Renal cortex interstitium (tissue), 11 donors: Measurements from ENCODE around the gene RBM24. TPM values are rescaled to one million over a fixed set of nuclear protein-coding genes. Genes with fewer than 3 reads are reported as not detected.
"Not testable (repeated sequence)": the region's sequence is repeated elsewhere in the genome, so short reads cannot be mapped to it uniquely, and the experiment has no call there.

Experiments
- DNase-seq, 11 donors: peaks; one replicate each; pipeline ENCODE4 v3.0.0-alpha.2; 2013; ENCODE audit warnings: low read depth in 9 of 11, low spot score in 4 of 11; ENCODE audit errors: extremely low read depth in 1 of 11
- polyA plus RNA-seq, 3 donors: library from polyadenylated mRNA; unstranded; fragments of 120-200 nt; gene quantifications; one replicate each; pipeline ENCODE4 v1.2.1, GENCODE V29; 2013; ENCODE audit not compliant: insufficient read length in 3 of 3

RBM24 gene
- polyA plus RNA-seq, 3 donors: 1.0 to 1.6 (median 1.1) TPM

DNA sequence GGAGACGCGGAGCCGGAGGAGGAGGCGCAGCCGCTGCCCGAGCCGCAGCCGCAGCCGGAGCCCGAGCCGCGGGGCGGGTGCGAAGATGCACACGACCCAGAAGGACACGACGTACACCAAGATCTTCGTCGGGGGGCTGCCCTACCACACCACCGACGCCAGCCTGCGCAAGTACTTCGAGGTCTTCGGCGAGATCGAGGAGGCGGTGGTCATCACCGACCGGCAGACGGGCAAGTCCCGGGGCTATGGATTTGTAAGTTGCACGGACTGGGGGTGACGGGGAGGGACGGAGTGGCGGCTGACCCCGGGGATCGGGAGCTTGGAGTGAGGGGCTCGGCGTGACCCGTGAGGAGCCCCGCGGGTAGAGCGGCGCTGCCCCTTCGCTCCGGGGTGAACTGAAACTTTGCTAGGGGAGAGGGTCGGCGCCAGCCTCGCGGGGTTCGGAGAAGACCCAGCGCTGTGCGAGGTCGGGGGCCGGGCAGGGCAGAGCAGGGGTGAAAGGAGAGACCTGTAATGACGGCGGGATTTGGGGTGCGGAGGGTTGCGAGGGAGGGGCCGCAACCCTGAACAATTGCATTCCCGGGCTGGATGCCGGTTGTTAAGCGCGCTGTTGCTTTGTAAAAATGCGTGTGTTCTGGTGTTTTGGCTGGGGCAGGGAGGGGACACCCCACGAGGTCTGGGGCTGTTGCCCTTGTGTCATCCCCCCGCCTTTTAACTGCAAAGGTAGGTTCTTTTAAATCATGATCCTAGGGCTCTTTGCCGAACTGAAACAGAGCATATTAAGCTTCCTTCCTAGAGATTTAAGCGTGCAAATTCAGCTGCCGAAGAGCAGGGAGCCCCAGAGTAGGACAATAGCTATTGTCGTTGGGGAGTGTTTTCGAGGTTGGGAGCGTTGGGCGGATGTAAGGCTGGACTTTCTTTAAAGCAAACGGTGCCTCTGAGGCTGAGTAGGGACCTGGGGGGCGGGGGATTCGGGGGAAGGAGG, 628 bp downstream of the RBM24 start:
- peak in 4 of 11 donors; percentile 11 to 18 (median 15) for DNase-seq

DNA sequence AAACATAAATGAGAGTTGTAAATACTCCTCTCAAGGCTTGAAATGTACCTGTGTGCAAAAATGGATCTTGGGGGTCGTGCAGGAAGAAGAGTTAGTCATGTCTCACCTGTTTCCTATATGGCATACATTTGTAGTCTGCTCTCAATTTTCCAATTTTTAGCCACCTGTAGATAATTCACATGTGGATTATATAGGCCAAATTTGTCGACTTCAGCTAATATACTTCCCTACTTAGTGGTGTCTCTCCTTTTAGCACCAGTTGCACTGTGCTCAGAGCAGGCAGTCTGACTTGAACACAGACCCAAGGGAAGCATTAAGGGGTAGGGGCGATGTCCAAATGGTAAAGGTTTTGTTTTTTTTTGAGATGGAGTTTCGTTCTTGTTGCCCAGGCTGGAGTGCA, 1.9 kb downstream of the RBM24 start:
- no peak for DNase-seq

DNA sequence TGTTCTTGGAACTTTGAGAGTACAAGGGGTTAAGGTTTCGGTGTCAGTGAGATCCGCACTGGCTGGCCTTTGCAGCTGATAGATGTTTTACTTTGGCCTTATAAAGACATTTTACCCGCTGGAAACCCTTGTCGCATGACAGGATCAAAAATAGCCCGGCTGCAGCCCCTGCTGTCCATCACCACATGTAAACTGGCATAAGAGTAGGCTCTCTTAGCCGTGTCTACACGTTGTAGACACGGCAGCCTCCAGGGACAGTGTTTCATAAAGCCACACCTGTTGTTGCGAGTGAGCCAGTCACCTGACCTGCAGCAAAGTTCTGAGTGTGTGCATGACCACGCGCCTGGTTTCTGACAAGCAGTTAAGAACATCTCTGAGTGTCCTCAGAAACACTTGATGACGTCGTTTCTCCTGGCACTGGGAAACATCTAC, 8.5 kb downstream of the RBM24 start:
- DNase-seq: no peak

DNA sequence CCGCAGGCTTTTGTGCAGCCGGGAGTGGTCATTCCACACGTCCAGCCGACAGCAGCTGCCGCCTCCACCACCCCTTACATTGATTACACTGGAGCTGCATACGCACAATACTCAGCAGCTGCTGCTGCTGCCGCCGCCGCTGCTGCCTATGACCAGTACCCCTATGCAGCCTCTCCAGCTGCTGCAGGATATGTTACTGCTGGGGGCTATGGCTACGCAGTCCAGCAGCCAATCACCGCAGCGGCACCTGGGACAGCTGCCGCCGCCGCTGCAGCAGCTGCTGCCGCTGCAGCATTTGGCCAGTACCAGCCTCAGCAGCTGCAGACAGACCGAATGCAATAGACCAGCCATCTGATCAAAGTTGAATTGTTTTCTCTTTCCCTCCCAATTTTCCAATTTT, 10.6 kb downstream of the RBM24 start:
- DNase-seq: no peak

DNA sequence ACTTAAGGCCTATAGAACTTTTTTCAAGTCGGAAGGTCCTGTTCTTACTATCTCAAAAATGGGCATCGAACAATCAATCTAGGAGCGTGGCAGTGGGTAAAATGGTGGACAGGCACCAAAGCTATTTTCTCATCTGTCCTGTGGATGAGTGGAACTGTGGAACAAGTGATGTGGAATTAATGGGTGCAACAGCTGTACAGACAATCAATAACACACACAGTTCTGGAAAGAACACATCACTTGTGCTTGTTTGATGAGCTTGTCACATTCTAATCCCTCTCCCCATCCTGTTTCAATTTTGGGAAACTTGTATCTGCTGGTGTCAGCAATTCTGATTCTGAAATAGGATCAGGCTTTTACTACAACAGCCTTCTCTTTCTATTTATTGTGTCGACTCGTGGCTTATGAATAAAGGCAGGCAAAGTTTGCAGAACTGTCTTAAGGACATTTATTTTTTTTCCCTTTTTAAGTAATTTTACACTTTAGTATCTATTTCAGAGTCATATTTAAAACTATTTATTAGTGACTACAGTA, 11.5 kb downstream of the RBM24 start:
- DNase-seq: no peak

DNA sequence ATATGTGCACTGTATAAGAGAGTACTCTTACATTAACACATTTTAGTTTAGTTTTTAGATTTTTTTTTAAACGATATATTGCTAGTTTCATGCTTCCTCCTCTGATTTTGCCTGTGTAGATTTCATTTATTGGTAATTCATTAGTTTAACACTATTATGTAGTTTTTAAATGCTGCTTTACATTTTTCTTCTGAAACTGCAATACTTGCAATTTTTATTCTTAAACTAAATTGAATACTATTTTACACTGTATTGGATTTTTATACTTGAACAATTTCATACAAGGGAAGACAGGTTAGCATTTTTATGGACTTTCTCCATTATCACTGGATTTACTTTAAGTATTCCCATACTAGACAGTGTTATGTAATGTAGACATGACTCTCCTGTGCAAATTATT, 12.2 kb downstream of the RBM24 start:
- DNase-seq: no peak

DNA sequence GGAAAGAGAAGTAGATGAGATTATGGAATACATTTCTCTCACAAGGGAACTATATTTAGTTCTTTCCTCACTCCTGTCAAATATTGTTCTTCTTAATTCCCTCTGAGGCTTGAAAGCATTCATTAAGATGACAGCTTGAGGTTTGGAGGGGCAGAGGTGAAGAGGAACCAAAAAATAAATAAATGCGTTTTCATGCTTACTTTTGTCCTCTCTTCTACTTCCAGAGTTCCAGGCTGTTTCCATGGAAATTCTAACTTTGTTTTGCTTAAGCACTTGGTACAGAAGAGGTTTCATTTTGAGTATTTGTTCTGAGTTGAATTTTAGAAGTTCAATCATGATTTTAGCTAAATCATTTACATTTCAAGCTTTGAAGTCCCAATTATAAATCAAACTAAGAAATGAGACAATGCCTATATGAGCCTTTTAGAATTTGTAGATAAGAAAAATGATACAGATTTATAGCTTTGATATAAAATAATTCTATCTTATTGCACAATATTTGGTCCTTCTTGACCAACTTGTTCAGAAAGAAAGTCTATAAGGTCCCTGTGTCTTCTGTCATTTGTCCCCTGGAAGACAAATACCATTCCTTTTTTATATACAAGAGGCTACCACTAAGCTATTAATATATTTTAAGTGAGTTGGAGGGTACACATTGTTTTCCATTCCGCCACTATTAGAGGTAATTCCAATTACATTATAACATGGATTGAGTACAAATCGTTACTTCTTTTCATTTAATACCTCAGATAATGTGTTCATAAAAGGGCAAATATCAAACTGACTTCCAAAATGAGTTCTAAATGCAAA, 16.3 kb downstream of the RBM24 start:
- DNase-seq: no peak

DNA sequence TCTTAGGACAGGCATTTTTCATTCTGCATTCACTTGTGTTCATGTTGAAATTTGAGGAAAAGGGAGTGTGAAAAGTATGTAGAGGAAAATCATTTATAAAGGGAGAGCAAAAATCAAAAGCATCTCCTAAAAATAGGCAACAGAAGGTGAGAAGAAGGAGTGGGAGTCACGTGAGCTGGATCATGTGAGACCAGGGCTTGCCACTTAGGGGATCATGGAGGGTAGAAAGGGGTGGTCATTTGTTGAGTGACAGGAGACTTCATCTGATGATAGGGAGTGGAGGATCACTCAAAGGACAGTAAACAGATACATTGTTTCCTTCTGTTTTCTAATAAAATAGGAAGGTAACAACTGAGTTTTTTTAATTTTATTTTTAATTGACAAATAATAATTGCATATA, 17.1 kb downstream of the RBM24 start:
- no peak for DNase-seq

DNA sequence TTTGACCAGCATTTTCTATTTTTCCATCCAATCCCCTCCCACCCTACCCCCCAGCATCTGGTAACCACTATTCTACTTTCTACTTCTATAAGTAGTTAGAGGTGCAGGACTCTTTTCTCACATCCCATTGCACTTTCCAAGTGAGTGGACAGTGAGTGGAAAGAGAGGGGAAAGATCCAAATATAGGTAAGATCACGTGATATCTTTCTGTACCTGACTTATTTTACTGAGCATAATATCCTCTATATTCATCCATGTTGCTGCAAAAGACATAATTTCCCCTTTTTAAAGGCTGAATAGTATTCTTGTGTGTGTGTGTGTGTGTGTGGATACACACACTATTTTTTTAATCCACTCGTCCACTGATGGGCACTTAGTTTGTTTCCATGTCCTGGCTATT, 18.1 kb downstream of the RBM24 start:
- no peak for DNase-seq

DNA sequence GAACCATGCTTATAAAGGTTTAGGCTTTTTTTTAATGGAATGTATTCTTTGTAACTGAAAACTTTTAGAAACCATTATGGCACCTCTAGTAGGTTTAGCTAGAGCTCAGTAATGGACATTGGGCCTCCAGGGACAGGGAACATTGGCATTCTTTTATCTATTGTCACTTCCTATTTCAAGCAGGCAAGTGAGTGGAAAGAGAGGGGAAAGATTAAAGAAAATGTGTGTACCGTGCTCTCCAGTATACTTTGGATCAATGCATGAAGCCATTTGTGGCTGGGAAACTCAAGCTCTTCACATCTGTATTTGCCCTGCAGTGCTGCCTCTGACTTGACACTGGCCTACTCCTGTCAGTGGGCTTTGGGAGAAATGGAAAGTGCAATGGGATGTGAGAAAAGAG, 18.6 kb downstream of the RBM24 start:
- no peak for DNase-seq

DNA sequence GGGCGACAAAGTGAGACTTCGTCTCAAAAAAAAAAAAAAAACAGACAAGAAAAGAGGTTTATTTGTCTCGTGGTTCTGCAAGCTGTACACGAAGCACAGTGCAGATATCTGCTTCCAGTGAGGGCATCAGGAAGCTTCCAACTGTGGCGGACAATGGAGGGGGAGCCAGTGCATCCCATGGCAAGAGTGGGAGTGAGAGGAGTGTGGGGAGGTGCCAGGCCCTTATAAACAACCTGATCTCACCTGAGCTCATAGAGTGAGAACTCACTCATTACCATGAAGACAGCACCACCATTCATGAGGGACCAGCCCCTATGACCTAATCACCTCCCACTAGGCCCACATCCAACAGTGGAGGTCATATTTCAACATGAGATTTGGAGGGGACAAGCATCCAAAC, 19.5 kb downstream of the RBM24 start:
- DNase-seq: no peak

DNA sequence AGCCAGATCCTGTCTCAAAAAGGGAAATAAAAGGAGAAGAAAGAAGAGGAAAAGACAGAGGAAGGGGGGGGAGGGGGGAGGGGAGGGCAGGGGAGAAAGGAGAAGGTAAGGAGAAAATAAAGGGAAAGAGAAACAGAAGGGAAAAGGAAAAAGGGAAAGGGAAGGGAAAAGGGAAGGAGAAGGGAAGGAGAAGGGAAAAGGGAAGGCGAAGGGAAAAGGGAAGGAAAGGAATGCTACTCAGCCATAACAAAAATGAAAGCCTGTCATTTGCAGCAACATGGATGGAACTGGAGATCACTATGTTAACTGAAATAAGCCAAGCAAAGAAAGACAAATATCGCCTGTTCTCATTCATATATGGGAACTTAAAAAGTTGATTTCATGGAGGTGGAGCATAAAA, 22.3 kb downstream of the RBM24 start:
- DNase-seq: no peak

DNA sequence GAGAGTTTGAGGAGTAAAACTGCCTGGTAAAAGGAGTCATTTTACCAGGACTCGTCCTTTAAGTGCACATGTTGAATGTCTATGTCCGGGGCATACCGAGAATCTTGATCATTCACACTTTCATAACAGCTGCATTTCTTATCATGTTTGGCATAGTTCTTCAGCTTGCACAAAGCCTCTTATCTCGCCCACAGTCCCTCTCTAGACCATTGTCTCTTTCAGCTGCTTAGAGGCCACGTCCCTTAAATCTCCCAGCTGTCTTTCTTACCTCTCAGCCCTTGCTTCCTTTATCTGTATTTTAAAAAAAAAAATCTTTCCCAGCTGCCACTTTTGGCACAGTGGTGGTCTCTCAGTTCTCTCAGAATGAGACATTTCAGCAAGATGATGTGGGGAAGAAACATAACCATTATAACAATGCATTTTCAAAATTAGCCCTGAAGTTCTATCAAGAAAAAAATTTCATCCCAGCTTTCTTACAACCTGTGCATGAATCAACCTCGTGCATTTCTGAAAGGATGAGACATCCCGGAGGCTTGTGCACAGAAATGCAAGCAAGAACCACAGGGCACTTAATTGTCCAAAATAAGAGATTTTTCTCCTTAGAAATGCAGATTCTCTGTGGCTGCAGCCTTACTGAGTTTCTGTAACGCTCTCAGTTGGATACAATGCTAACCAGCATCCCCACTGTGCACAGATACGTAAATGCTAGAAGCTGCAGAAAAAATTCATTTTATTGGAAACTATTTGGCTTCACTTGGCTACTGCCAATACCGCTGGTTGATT, 24.2 kb downstream of the RBM24 start:
- DNase-seq: no peak

DNA sequence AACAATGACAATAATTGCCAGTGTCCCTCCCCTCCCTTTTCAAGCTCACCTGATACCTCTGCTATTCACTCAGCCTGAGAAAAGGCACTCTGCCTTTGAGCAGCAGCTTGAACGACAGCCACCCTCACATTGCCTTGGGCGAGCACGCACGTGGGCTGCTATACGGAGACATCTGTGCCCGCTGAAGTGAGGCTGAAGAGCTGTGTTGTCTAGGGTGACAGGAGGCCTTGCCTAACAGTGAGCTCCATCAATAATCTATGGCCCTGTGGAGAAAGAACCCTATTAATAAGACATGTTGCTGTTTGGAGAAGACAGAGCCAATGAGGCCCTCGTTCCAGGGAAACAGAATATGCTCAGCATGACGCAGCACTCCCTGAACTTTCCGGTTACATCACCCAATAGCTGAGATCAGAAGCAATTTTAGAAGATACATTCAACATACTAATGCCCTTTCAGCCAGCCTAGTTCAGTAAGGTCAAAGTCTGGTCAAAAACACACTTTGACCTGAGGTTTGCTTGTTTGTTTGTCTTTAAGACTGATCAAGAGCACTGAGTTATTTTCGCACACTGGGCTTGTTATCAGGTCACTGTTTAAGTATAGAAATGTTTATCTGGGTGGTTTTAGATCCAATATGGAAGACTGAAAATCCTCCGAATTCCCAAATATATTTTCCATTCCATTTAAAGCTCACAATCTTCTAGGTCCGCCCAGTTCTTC, 30.6 kb downstream of the RBM24 start:
- DNase-seq: peak in 5 of 11 donors; percentile 2 to 18 (median 7)

DNA sequence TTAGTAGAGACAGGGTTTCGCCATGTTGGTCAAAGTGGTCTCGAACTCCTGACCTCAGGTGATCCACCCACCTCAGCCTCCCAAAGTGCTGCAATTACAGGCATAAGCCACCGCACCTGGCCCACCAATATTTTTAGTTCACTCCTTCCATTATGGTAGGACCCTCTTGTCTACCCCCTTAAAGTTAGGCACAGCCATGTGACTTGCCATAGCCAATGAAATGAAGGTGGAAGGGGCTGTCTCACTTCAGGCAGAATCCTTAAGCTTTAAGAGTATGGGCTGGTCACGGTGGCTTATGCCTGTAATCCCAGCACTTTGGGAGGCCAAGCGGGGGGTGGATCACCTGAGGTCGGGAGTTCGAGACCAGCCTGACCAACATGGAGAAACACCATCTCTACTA, 32.1 kb downstream of the RBM24 start:
- DNase-seq: not testable (repeated sequence)

DNA sequence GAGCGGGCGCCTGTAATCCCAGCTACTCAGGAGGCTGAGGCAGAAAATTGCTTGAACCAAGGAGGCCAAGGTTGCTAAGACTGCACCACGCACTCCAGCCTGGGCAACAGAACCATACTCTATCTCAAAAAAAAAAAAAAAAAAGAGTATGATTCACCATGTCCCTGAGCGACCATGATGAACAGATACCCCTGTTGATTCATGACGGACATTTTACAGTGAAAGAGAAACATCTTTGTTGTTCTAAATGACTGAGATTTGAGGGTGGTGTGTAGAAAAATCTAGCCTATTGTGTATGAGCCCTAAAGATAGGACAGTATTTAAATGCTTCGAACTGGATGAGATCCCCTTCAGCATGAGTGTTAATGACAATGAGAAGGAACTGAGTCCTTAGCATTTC, 32.8 kb downstream of the RBM24 start:
- no peak for DNase-seq

DNA sequence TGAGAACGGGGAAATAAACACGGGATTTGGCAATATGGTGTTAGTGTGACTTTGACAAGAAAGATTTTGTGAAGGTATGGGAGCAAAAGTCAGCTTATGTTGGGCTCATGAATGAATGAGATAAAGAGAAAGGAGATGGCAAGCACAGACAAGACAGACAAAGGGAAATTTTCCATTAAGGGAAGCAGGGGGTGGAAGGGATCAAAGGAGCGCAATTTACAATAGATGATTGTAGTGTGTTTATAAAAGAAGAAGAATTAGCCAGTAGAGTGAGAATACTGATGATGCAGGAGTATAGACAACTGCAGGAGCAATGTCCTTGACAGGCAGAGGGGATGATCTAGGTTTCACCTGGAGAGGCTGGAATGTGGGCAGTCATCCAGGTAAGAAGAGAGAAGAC, 34.1 kb downstream of the RBM24 start:
- DNase-seq: no peak

DNA sequence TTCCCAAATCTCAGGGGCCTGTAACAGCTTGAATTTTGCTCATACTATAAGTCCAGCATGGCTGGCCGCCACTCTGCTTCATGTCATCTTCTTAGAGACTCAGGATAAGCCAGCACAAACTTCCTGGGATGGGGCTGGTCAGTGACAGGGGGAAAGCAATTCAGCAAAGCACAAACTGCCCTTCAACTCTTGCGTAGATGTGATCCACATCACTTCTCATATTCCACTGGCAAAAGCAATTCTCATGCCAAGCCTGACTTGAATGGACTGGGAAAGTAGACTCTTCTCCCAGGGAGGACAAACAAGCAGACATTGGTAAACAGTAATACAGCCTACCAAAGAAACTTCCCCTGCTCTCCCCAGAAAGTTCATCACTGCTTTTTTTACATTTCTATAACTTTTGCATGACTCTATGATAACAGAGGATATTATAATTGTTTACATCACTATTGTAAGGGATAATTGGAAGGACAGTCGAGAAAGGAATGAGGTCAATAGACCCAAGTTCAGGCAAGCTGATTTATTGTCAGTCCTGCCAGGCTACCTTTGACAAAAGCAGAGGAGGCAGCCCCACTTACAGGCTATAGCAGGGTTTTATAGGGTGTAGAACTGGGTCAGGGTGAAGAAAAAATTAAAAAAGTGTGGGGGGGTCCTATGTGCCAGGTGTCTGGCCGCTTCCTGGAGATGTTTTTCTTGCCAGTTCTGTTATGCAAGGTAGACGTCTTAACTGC, 37.4 kb downstream of the RBM24 start:
- no peak for DNase-seq
